HG03442 (cell line): ENCODE data around the gene CNNM2.
"Not testable (repeated sequence)": the region's sequence is repeated elsewhere in the genome, so short reads cannot be mapped to it uniquely, and the experiment has no call there.

ENCODE experiments used
- ATAC-seq: cut with Tn5 transposase; IDR thresholded peaks from one replicate; pipeline ENCODE4 v1.9.1; 2021; ENCODE audit warnings: mild to moderate bottlenecking, moderate library complexity; ENCODE audit not compliant: unreplicated experiment

Gene CNNM2

DNA sequence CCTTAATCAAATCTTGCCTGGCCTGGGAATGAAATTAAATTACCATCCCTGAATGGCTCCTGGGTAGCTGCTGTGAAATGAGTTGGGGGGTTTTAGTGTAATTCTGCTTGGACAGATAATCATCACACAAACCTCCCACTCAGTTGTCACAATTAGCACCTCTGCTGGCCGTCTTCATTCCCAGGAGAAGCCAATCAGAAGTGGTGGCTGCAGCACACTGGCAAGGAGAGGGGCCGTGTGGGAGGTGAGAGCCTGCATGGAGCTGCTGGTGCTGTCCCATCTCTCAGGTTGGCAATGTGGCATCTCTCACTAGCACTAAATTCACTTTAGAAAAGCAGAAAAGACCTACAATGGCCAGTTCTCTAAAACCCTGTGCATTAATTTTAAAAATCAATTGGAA lies 182.5 kb downstream of the CNNM2 start:
- ATAC-seq = no peak

DNA sequence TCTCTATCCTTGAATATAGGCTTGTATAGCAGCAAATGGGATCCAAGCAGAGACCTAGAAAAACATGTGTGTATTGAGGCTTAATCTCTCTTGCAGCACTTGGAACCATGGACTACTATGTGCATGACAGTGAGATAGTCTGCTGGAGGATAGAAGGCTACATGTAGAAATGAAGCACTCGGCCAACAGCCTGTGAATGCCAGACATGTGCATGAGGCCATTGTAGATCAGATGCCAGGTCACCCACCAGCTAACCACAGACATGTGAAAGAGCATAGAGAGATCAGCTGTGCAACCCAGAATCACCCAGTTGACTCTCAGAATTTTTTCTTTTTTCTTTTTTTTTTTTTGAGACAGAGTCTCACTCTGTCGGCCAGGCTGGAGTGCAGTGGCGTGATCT lies 184.1 kb downstream of the CNNM2 start:
- ATAC-seq = no peak

GRCh38 chr10:103103989-103104388 lies 185.9 kb downstream of the CNNM2 start:
- no peak for ATAC-seq

DNA sequence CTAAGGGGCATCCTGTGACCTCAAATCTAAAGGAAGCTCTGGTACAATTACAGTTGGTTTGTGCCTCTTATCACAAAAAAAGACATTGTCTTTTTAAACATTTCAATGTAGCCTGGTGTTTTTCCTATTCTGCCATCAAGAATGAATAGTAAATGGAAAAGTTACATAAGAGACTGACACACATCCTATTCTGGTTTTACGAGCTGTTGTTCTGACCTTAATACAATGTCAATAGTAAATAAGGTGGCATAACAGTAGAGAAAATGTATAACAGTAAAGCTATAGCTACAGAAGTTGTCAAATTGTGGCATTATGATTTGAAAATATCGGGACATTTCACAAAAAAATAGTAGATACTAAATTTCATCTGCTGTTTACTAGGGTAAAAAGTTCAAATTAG lies 186.6 kb downstream of the CNNM2 start:
- no peak for ATAC-seq

GRCh38 chr10:103105462-103105861 lies 187.4 kb downstream of the CNNM2 start:
- ATAC-seq = no peak

DNA sequence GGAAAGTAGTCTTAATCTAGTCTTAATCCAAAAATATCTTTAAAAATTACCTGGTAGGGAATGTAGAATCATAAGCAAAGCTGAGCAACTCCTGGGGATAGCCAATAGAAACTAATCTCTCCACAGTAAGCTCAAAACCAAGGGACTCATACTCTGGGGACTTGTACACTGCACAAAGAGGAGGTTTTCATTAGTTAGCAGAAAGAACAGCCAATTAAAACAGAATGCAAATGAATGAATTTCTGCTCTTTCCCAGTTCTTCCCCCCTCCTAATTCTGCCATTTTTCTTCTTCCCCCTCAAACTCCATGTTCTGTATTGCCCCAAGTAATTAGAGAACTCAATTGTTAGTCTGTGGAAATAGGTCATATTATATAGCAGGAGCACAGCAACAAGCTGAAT lies 188.4 kb downstream of the CNNM2 start:
- ATAC-seq = no peak

DNA sequence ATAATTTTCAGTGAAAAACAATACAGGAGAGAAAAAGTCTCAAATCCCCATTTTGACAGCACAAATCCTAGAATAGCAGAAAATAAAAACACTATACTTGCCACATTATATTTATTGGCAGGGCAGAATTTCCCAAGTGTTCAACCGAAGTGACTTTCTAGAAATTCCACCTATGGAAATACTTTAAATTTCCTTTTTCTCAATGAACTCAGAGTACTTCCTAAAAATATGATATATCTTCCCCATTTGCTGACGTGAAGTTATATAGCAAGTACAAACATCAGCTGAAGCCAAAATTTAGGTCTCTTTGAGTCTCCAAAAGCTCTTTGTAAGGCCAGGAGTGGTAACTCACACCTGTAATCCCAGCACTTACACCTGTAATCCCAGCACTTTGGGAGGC lies 191.7 kb downstream of the CNNM2 start:
- no peak for ATAC-seq

DNA sequence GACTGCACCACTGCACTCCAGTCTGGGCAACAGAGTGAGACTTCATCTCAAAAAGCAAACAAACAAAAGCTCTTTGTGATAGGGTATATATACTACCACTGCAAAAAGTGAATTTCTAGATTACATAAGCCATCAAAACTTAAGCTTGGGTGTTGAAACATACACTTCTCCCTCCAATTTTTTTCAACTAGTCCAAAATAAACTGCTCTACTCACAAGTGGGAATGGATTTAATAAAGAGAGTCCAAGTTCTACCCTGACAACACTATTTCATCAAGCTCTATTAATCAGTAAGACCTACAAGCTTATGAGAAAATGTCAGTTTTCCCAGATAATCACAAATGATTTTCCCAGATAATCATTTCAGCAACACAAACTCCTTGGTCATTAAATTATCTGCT lies 192.3 kb downstream of the CNNM2 start:
- ATAC-seq = no peak

DNA sequence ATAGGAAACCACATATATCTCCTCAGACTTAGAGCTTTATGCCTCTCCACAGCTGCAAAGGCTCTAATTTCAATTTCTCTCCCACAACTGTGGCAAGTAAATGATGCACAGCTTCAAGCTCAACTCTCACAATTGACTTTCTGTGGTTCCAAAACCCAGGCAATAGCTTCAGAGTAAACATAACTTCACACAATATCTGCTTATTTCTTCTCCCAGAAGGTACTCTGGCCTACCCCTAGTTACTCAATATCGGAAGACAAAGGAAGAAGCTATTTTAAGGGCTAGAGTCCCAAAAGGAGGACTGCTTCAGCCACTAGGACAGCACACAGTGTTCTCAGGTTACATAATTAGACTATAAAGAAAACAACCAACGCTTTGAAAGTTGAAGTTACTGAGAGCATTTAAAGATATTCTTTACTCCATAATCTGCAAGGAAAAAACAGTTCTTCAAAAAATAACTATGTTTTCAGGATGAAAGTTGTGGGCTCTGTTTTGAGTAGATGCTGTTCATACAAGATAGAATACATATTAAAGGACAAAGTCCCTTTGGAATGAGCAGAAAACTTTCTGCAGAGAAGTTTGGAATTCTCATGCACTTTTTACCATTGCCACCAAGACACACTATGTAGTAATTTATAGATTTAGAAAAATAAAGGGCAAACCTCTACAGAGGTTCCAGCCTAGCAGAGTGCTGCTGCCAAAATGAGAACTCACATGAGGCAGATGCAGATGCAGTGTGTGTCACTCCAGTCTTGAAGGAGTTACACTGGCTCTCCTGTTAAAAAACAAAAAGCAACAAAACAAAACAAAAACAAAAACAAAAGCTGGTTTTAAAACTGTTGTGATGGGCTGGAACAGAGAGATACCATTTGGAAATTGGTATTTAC lies 193.2 kb downstream of the CNNM2 start:
- ATAC-seq = peak; percentile 59

DNA sequence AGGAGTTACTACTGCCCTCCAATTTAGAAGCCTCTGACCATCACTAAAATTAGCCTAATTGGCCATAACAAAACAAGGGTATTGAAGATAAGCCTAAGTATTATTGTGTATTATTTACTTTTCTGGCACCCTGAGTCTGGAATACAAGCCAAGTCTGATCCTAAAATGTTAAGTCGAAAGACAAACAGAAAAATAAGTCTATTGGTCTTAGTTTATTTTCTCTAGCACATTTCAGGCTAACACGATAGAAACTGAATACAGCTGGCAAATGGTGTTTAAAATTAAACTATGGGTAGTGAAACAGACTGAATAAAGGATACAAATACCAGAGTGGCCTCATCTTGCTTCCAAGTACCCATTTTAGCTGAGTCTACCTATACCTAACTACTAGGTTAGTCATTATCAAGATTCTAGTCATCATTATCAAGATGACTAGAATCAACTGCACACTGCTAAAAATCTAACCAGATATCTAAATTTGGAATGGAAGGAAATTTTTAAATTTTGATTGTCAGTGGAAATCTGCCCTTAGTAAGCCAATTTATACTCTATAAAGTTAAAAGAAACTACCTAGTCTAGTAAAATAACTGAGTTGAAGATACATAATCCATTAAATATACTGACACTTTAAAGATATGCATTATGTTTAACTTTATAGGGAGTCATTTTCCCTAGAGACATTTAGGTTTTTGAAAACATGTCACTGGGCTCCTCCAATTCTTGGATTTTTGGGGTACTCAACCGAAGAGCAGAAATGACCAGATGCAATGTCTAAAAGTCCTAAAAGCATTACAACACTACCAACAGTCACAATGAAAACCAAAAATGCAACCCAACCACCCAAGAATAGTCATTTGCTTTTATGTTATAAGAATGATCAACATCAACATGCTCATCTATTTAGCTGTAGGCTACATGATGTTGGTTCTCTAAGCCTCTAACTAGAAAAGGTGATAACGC lies 194.1 kb downstream of the CNNM2 start:
- ATAC-seq = peak; percentile 46

GRCh38 chr10:103114876-103115275 lies 196.8 kb downstream of the CNNM2 start:
- no peak for ATAC-seq

DNA sequence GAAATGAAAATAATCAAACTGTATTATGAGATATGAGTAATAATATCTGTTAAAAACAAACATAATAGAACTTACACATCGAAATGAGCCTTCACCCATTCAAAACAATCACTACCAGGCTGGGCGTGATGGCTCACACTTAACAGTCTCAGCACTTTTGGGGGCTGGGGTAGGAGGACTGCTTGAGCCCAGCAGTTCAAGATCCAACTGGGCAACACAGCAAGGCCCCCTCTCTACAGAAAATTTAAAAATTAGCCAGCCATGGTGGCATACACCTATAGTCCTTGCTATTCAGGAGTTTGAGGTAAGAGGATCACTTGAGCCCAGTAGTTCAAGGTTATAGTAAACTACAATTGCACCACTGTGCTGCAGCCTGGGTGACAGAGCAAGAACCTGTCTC lies 199.2 kb downstream of the CNNM2 start:
- no peak for ATAC-seq

DNA sequence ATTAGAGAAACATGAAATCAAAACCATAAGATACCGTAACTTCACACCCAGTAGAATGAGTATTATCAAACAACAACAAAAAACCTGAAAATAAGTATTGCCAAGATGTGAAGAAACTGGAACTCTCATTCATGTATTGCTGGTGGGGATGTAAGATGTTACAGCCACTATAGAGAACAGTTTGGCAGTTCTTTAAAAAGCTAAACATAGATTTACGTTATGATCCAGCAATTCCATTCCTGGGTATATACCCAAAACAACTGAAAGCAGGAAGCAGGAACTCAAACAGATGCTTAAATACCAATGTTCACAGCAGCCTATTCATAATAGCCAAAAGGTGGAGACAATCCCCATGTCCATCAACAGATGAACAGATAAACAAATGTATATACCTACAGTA lies 202.5 kb downstream of the CNNM2 start:
- ATAC-seq = no peak

DNA sequence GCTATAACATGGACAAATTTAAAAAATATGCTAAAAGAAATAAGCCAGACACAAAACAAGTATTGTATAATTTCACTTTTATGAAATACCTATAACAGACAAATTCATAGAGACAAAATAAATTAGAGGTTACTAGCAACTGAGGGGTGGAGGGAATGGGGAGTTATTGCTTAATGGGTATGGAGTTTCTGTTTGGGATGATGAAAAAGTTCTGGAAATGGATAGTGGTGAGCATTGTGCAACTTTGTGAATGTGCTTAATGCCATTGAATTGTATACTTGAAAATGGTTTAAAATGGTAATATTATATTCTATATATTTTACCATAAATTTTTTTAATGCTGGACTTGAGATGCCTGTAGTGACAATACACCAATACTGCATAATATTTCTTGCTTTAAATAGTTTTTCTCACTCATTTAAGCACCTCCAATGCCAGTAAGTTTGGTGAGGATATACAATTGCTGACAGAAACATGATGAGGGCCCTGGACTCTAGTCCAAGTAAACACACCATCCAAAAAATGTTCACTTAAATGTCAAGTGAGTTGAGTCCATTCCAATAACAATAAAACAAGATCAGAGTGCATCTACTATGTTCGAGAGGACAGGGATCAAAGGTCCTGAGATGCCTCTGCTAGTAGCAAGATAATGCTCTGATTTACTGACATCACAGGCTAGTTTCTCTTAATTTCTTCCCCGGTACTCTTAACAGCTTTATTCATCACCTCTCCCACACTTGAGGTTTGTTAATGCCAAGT lies 203.1 kb downstream of the CNNM2 start:
- no peak for ATAC-seq

DNA sequence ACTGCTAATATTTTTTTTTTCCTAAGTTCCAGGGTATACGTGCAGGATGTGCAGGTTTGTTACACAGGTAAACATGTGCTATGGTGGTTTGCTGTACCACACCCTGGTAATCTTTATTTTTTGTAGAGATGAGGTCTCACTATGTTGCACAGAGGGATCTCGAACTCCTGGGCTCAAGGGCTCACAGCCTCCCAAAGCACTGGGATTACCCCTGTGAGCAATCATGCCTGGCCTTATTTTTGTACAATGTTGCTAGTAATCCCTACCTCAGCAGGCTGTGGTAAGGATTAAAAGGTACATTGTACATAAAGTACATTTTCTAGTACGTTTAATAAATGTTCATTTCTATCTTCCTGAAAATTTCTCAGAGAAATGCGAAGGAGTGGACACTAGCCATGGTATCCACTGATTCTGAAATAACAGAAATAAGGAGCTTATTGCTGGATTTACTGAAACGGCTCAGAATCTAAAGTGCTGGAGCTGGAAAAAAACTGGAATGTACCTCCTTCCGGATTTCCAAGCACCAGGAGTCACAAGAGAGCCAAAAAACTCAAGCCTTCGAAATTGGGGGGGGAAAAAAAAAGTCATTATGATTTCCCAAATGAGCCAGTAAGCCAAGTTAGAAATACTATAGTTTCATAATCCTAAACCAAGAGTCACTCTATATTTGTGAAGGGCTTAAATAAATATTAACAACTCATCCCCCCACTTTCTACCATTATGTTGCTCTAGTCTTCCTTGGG lies 205.4 kb downstream of the CNNM2 start:
- no peak for ATAC-seq

DNA sequence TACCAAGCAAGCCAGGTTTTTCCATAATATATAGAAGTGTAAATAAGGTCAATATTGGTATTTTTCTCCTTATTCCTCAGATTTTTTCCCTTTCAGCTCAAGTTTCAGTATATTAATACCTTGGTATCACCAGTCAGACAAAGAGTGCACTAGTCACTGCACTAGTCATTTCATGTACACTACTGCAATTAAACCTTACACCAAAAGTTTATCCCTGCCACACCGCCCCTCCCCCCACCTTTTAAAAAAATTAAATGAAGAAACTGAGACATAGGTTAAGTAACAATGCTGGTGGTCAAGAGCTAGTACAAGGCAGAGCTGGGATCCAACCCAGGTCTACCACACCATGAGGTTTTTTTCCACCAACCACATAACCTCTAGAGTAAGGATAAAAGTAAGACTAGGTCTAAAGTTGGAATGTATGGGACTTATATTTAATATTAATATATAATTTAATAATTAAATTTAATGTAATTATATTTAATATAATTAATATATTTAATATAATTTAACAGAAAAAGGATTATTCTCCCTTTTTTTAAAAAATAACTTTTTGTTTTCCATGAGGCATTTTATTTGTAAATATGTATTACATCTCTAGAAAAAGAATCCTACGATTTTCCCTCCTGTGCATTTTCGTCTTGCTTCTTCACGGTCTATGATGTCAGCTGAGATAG lies 206.5 kb downstream of the CNNM2 start:
- ATAC-seq = no peak

- ATAC-seq = peak; percentile 90
These were observed 207.5 kb downstream of the CNNM2 start for GRCh38 chr10:103125323-103126267.

DNA sequence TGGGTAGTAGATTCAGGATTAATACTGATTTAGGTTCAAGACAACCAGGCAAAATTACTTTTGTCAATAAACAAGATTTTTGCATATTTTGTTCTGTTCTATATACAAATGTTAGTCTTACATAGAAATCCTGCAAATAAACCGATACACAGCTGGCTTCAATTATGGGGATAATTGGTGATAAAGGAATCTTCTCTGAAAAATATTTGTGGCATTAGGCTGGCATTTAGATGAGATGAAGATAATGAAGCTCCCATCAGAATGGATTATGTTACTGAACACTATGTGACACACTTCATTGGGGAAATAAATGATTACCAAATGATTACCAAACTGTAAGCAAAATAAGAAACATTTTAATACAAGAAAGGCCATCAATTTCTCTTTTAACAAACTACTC lies 209.1 kb downstream of the CNNM2 start:
- ATAC-seq = no peak

DNA sequence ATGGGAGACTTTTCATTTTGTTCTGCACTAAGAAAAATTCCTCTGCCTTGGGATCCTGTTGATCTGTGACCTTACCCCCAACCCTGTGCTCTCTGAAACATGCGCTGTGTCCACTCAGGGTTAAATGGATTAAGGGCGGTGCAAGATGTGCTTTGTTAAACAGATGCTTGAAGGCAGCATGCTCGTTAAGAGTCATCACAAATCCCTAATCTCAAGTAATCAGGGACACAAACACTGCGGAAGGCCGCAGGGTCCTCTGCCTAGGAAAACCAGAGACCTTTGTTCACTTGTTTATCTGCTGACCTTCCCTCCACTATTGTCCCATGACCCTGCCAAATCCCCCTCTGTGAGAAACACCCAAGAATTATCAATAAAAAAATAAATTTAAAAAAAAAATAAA lies 212.1 kb downstream of the CNNM2 start:
- not testable (repeated sequence) for ATAC-seq
